Stimulated activated CD4-positive, alpha-beta T cell treated with anti-CD3 and anti-CD28 coated beads, Interleukin-15, amount 100 ng/mL, for 1 hour (primary cell): ENCODE results near the gene IFT27.
A peak's percentile ranks its signal among the peaks of the same experiment; 100 is the strongest.

ENCODE experiments used
- DNase-seq, 2 donors: peaks; one replicate each; pipeline ENCODE4 v3.0.0-alpha.2; 2020; ENCODE audit warnings: low read depth in 1 of 2, low spot score in 1 of 2

Gene IFT27

GRCh38 chr22:36797374-36797773 lies 21.5 kb upstream of the IFT27 start:
- no peak for DNase-seq

- DNase-seq, result no peak
Observed at GRCh38 chr22:36796552-36797175, 20.7 kb upstream of the IFT27 start.

DNA sequence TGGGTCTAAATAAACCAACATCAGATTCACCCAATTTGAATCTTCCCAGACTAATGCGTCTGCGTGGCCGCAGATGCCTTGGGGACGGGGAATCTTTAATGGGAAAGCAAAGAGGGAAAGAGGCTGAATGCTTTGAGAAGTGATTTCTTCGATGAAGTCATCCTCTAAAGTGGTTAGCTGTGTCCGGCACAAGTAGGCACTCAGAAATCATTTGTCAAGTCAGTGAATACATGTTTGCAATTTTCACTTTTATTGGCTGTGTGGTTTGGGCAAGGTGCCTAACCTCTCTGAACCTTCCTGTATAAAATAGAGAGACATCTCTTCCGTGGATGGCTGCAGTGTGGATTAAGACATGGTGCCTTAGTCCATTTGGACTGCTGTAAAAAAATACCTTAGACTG lies 19.7 kb upstream of the IFT27 start:
- no peak for DNase-seq

- DNase-seq, result no peak
Observed at GRCh38 chr22:36790648-36791047, 14.7 kb upstream of the IFT27 start.

GRCh38 chr22:36787204-36787988 lies 11.5 kb upstream of the IFT27 start:
- no peak for DNase-seq

DNA sequence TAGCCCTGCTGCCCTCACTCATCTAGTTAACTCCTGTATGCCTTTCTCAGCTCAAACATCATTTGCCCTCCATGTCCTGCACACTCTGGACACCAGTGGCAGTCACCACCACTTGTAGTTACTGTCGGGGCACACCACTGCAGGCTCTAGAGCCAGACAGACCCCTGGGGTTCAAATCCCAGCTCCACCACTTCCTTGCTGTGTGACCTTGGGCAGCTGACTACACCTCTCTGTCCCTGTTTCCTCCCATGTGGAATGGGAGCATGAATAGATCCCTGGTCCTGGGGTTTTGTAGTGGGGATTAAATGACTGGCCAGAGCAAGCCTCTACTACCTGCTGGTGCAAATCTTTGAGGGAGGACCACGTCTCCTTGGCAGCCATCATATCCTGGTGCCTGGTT lies 7.8 kb upstream of the IFT27 start:
- DNase-seq, result no peak

DNA sequence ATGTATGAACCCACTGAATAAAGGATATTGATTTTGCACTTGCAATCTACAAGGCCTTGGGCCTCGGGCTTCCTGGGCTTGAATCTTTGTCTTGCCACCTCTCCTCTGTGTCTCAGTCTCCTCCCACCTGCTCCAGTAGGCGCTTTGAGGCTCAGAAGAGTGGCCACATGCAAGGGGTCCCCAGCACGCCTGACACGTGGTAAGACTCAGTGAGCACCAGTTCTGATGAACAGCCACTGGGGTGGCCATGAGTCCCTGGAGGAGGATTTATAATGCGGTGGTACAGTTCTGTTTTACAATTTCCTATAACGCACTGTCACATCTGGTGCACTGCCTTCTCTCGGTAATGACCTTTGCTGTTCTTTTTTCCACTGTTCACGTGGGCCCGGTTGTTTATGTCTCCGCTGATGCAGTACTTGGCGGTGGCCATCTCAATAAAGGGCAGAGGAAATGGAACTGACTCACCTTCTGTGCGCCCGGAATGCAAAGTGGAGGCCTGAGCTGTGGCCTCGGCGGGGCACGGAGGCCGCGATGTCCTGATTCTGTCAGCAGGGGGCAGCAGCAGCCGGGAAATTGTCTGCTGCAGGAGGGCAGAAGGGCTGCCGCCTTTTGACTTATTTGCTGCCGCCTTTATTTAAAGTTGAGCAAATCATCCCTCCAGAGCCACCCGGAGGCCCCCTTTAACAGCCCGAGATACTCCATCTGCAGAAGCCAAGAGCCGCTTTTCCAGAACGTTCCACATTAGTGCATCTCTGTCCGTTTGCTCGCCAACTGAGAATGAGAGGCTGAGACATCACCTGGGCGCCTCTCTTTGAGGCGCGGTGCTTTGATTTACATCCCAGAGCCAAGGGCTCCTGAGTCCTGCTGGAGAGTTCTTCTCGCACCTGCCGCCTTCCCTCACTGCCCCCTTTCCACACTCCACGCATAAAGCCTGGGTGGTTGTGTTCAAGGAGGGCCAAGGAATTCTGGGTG lies 6.0 kb upstream of the IFT27 start:
- DNase-seq, result peak; percentile 80

- no peak for DNase-seq
Observed at GRCh38 chr22:36778020-36778419, 2.1 kb upstream of the IFT27 start.

GRCh38 chr22:36776722-36777121 lies 803 bp upstream of the IFT27 start:
- no peak for DNase-seq

GRCh38 chr22:36775586-36775963 lies 344 bp downstream of the IFT27 start:
- no peak for DNase-seq

DNA sequence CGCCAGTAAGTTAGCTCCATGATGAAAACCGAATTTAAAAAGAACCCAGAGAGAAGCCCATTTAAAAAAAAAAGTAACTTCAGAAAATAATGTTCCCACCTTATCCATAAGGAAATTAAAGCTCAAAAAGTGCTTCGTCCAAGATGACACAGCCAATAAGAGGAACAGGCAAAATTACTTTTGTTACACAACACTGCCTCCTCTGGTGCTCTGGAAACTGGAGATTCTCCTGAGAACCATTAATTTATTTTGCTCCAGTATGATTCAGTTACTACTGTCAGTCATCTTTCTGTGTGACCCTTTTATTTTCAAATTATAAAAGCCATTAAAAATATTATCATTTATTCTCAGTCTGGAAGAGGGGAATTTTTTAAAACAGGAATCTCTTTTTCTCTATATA lies 2.0 kb downstream of the IFT27 start:
- no peak for DNase-seq

DNA sequence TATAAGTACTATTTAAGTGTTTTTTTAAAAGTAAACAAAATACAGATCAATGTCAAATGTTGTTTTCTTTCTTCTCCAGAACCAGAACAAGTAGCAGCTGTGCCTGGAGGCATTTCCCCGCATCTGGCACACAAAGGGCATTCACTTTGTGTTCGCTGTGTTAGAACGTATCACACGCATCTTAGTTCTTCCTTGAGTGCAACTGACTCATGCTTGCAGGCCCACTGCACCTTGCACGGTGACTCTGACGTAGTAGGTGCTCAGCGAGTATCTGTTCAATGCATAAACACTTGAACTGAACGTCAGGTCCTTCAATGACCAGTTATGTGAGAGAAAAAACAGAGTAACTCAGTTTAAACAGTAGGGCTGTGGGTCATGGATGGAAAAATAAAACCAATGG lies 3.5 kb downstream of the IFT27 start:
- DNase-seq, result no peak

DNA sequence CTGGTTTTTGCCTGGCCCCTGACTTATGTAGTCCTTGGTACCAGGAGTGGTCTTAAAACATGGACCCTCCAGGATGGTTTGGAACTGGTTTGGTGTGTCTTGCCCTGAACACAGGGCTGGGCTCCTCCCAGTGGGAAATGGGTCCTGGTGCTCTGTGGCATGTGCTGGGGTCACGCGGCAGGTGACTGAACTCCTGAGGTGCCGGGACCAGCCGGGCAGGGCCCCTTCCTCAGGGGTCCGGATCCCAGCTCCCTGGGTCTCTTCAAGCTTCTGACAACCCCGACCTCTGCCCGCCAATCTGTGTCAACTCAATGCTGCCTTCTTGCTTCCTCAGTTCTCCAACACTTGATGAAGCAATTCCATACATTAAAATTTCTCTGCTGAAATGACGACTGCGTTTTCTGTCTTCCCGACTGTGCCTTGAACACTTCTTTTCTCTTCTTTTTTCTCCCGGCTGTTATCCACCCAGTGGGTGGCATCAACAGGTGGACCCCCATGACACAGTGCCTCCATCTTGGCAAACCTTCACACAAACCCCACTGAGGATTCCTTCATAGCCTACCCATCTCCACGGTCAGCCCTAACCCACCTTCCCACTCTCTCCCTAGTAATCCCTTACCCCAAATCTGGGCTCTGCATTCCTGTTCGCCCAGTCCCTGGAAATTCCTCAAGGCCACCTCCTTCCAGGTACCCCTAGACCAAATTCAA lies 4.4 kb downstream of the IFT27 start:
- no peak for DNase-seq

DNA sequence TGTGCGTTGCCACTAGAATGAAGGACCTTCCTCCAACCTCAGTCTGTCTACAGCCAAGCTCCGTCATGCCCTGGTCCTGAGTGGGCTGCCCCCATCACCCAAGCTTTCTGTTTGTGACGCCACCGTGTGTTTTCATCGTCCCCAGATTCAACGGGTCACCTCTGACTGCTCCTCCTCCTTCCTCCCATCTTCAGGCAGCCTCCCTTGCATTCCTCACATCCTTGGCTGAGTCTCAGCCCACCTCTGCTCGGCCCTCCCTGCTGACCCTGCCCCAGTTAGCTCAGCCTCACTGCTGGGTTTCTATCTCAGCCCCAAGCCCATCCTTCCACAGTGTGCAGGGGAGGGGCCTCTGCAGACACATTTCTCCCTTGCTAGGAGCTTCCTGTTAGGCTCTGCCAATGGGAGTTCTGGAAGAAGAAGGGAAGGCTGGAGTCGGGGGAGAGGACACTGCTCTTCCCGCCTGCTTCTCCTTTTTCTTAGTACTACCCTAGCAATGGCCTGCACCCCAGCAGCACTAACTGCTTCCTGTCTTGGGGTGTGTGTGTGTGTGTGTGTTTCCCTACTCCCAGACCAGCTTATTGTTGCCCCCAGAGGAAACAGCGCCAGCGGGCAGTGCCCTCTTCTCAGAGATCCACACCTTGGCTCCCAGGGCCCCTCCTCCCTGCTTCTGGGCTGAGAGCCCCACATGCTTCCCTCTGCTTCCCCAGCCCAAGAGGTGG lies 5.2 kb downstream of the IFT27 start:
- no peak for DNase-seq

DNA sequence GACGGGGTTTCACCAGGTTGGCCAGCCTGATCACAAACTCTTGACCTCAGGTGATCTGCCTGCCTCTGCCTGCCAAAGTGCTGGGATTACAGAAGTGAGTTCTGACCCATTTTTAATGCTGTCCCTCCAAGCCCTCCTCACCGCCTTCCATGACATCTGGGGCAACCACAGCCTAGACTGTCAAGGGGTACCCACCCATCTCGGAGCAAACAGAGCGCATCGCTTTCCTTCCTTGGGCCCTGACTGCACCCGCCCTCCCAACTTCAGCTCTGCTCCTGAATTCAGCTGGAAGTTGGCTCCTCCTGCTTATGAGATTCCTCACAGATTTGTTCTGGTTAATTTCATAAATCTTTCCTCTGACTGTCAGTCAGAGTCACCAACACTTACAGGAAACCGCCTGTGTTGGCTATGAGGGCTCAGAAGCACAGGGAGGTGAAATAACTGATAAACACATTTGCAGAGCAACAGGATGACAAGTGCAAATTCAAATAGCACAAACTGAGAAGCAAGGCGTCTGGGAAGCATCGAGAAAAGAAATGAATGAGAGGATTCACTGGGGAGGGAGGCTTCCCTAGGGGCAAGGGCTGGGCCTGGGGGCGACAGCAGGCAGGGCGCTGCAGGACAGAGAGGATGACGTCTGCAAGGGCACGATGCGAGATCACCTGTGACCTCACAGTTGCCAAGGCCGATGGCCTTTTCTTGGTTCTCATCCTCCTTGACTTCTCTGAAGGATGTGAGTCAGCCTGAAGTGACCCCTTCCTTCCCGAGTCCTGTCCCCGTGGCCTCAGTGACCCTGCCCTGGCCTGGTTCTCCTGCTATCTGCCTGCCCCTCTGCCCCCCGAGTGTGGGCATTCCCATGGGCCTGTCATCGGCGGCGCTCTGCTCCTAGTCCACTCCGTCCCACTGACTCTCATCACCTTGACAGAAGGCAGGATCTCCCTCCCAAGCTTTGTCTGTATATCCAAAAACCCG lies 6.1 kb downstream of the IFT27 start:
- no peak for DNase-seq

GRCh38 chr22:36768616-36769015 lies 7.3 kb downstream of the IFT27 start:
- no peak for DNase-seq

DNA sequence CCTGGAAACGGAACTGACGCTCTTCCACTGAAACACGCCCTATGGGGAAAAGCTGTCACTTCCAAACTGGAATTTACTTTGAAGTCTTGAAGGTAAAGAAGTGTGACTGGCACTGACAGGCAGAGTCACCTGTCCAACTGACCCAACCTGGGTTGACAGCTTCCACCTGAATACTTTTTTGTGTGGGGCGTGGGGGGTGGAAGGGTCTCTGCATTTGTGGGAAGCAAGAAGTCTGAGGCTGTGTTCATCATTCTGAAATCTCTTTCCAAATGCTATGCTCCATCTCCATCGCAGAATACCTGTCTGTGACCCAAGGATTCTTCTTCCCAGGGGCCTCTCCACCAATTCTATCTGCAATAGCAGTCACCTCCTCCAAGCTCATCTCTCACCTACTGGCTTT lies 7.8 kb downstream of the IFT27 start:
- DNase-seq, result no peak

GRCh38 chr22:36767035-36767775 lies 8.7 kb downstream of the IFT27 start:
- no peak for DNase-seq
